ENCODE data around the gene TEF.

Gene TEF

GRCh38 chr22:41334951-41335635 lies 46.6 kb upstream of the TEF start:
- H3K9ac ChIP-seq (ENCODE audit: low read length), result no peak overlapping the region
- no peak overlapping the region for H2AFZ ChIP-seq (ENCODE audit: low read depth, low read length)
- no peaks in the 10 kb centered on the region for H3K79me2 ChIP-seq (ENCODE audit: low read length)
- peaks cover 49% of the 10 kb centered on the region for H3K36me3 ChIP-seq (replicated peaks; ENCODE audit: low read depth, low read length)
- no peaks in the 10 kb centered on the region for H4K20me1 ChIP-seq (ENCODE audit: insufficient read depth, low read length)
- H3K4me1 ChIP-seq (ENCODE audit: low read length), result no peaks in the 10 kb centered on the region
- TF ChIP-seq CTCF (IDR thresholded peaks at IDR 0.05; ENCODE audit: low read depth, low read length) (no peak), EZH2phosphoT487 (IDR thresholded peaks at IDR 0.05; ENCODE audit: low read depth) (no peak)
- H3K4me3 ChIP-seq (ENCODE audit: low read length), result no peak overlapping the region
- H3K27ac ChIP-seq (ENCODE audit: low read length), result no peak overlapping the region
- no peaks in the 10 kb centered on the region for H3K9me3 ChIP-seq (ENCODE audit: insufficient read depth, low read length)
- no peak overlapping the region for H3K4me2 ChIP-seq (ENCODE audit: low read length)
- no peaks in the 10 kb centered on the region for H3K27me3 ChIP-seq (ENCODE audit: low read depth, low read length)

- no peaks in the 10 kb centered on the region for H4K20me1 ChIP-seq (ENCODE audit: insufficient read depth, low read length)
- no peak overlapping the region for H3K4me3 ChIP-seq (ENCODE audit: low read length)
- H3K4me1 ChIP-seq (ENCODE audit: low read length), result peaks cover 10% of the 10 kb centered on the region; the same call in 1 of the 2 replicates
- no peak overlapping the region for H2AFZ ChIP-seq (ENCODE audit: low read depth, low read length)
- no peak overlapping the region for H3K9ac ChIP-seq (ENCODE audit: low read length)
- TF ChIP-seq EZH2phosphoT487 (IDR thresholded peaks at IDR 0.05; ENCODE audit: low read depth) (no peak), CTCF (IDR thresholded peaks at IDR 0.05; ENCODE audit: low read depth, low read length) (no peak)
- H3K27me3 ChIP-seq (ENCODE audit: low read depth, low read length), result no peaks in the 10 kb centered on the region
- no peaks in the 10 kb centered on the region for H3K9me3 ChIP-seq (ENCODE audit: insufficient read depth, low read length)
- no peak overlapping the region for H3K27ac ChIP-seq (ENCODE audit: low read length)
- no peaks in the 10 kb centered on the region for H3K79me2 ChIP-seq (ENCODE audit: low read length)
- H3K4me2 ChIP-seq (ENCODE audit: low read length), result no peak overlapping the region
- H3K36me3 ChIP-seq (replicated peaks; ENCODE audit: low read depth, low read length), result peaks cover 50% of the 10 kb centered on the region
Measured at GRCh38 chr22:41338614-41339212, 43.0 kb upstream of the TEF start.

GRCh38 chr22:41339823-41340222 lies 41.9 kb upstream of the TEF start:
- Histone ChIP-seq H2AFZ (ENCODE audit: low read depth, low read length) (no peak overlapping the region), H3K4me3 (ENCODE audit: low read length) (no peak overlapping the region), H3K9ac (ENCODE audit: low read length) (no peak overlapping the region), H3K4me1 (ENCODE audit: low read length) (peaks cover 10% of the 10 kb centered on the region; the same call in 1 of the 2 replicates), H3K27me3 (ENCODE audit: low read depth, low read length) (no peaks in the 10 kb centered on the region), H3K9me3 (ENCODE audit: insufficient read depth, low read length) (no peaks in the 10 kb centered on the region), H3K79me2 (ENCODE audit: low read length) (no peaks in the 10 kb centered on the region), H3K36me3 (replicated peaks; ENCODE audit: low read depth, low read length) (peaks cover 53% of the 10 kb centered on the region), H3K27ac (ENCODE audit: low read length) (no peak overlapping the region), H3K4me2 (ENCODE audit: low read length) (no peak overlapping the region), H4K20me1 (ENCODE audit: insufficient read depth, low read length) (no peaks in the 10 kb centered on the region)
- TF ChIP-seq CTCF (IDR thresholded peaks at IDR 0.05; ENCODE audit: low read depth, low read length) (no peak), EZH2phosphoT487 (IDR thresholded peaks at IDR 0.05; ENCODE audit: low read depth) (no peak)

- Histone ChIP-seq H3K36me3 (replicated peaks; ENCODE audit: low read depth, low read length) (peaks cover 48% of the 10 kb centered on the region), H3K79me2 (ENCODE audit: low read length) (no peaks in the 10 kb centered on the region), H4K20me1 (ENCODE audit: insufficient read depth, low read length) (no peaks in the 10 kb centered on the region), H3K9me3 (ENCODE audit: insufficient read depth, low read length) (no peaks in the 10 kb centered on the region), H2AFZ (ENCODE audit: low read depth, low read length) (no peak overlapping the region), H3K4me2 (ENCODE audit: low read length) (no peak overlapping the region), H3K9ac (ENCODE audit: low read length) (no peak overlapping the region), H3K4me1 (ENCODE audit: low read length) (peaks cover 10% of the 10 kb centered on the region; the same call in 1 of the 2 replicates), H3K4me3 (ENCODE audit: low read length) (no peak overlapping the region), H3K27ac (ENCODE audit: low read length) (no peak overlapping the region), H3K27me3 (ENCODE audit: low read depth, low read length) (no peaks in the 10 kb centered on the region)
- no peak for TF ChIP-seq CTCF (IDR thresholded peaks at IDR 0.05; ENCODE audit: low read depth, low read length)
- no peak for TF ChIP-seq EZH2phosphoT487 (IDR thresholded peaks at IDR 0.05; ENCODE audit: low read depth)
Measured at GRCh38 chr22:41340357-41340756, 41.4 kb upstream of the TEF start.

Measured in OCI-LY3 (cell line).